Measurements from ENCODE around the gene ANKRD24.
"Not testable (repeated sequence)": the region's sequence is repeated elsewhere in the genome, so short reads cannot be mapped to it uniquely, and the experiment has no call there.

Gene ANKRD24

DNA sequence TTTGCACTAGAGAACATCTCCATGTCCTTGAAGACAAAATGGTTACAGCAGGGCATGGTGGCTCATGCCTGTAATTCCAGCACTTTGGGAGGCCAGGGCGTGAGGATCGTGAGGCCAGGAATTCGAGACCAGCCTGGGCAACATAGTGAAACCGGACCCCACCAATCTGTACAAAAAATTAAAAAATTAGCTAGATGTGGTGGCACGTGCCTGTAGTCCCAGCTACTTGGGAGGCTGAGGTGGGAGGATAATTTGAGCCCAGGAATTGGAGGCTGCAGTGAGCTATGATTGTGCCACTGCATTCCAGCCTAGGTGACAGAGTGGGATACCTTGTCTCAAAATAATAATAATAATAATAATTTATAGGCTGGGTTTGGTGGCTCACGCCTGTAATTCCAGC lies 47.7 kb downstream of the ANKRD24 start:
- not testable (repeated sequence) for DNase-seq (ENCODE audit: low read depth)

GRCh38 chr19:4231521-4231920 lies 49.0 kb downstream of the ANKRD24 start:
- not testable (repeated sequence) for DNase-seq (ENCODE audit: low read depth)

DNA sequence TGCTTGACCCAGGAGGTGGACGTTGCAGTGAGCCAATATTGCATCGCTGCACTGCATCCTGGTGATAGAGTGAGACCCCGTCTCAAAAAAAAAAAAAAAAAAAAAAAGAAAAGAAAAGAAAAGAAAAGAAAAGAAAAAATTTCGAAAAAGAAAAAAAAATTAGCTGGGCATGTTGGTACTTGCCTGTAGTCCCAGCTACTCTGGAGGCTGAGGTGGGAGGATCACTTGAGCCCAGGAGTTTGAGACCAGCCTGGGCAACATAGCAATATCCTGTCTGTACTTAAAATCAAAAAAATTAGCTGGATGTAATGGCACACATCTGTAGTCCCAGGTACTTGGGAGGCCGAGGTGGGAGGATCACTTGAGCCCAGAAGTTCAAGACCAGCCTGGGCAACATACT lies 49.6 kb downstream of the ANKRD24 start:
- DNase-seq (ENCODE audit: low read depth), result not testable (repeated sequence)

DNA sequence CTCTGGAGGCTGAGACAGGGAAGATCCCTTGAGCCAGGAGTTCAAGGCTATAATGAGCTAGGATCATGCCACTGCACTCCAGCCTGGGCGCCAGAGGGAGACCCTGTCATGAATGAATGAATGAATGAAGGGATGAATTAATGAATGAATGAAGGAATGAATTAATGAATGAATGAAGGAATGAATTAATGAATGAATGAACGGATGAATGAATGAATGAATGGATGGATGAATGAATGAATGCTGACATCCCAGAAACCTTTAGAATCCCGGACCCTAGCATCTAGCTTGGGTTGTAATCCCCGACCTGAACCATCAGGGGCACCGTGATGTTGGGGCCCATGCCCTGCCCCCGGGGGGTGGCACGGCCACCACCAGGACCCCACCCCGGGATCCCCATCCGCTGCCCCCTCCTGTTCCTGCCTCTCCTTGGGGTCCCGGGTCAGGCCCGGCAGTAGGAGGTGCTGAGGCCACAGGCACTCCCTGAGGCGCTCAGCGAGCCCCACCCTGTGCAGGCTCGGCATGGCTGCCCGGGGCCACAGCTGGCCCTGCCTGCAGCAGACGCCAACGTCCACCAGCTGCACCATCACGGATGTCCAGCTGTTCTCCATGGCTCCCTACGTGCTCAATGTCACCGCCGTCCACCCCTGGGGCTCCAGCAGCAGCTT lies 50.3 kb downstream of the ANKRD24 start:
- no peak for DNase-seq (ENCODE audit: low read depth)

- DNase-seq (ENCODE audit: low read depth), result peak; percentile 14
These were observed 50.9 kb downstream of the ANKRD24 start for GRCh38 chr19:4233282-4233853.

GRCh38 chr19:4234142-4234861 lies 51.8 kb downstream of the ANKRD24 start:
- DNase-seq (ENCODE audit: low read depth), result no peak

DNA sequence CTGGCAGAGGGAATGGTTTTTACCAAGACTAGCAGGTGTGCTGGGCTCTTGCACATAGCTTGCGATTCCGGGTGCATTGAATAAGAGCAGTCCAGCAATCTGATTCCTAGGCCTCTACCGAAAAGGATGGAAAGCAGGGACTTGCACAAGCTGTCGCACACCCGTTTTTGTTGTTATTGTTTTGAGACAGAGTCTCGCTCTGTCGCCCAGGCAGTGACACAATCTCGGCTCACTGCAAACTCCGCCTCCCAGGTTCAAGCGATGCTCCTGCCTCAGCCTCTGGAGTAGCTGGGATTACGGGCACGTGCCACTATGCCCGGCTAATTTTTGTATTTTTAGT lies 52.3 kb downstream of the ANKRD24 start:
- DNase-seq (ENCODE audit: low read depth), result no peak

GRCh38 chr19:4237510-4237909 lies 55.0 kb downstream of the ANKRD24 start:
- DNase-seq (ENCODE audit: low read depth), result not testable (repeated sequence)

DNA sequence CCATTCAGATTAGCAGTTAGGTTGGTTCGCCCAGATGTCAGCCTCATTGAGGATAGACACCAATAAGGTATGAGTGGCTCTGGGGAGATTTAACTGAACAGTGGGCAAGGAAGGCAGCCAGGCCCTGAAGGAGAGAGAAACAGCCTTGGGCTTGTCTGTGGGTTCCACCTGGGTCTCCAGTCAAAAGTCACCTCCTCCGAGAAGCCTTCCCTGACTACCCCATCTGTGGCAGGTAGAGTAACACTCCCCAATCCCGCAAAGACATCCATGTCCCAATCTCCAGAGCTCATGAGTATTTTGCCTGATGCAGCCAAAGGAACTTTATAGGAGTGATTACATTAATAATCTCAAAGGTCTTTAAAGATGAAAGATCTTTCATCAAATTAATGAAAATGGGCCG lies 56.3 kb downstream of the ANKRD24 start:
- no peak for DNase-seq (ENCODE audit: low read depth)

- DNase-seq (ENCODE audit: low read depth), result no peak
These were observed 59.4 kb downstream of the ANKRD24 start for GRCh38 chr19:4241824-4242430.

DNA sequence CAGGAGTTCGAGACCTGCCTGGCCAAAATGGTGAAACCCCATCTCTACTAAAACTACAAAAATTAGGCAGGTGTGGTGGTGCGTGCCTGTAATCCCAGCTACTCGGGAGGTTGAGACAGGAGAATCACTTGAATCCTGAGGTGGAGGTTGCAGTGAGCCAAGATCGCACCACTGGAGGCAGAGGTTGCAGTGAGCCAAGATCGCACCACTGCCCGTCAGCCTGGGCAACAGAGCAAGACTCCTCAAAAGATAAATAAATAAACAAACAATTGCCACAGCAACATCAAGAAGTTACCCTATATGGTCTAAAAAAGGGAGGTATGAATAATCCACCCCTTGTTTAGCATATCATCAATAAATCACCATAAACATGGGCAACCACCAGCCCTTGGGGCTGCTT lies 63.4 kb downstream of the ANKRD24 start:
- DNase-seq (ENCODE audit: low read depth), result not testable (repeated sequence)

- DNase-seq (ENCODE audit: low read depth), result peak; percentile 100
These were observed 64.5 kb downstream of the ANKRD24 start, which contains the start of gene YJU2 for GRCh38 chr19:4246767-4247593. YJU2 (plus strand) TSS chr19:4247080; CDS start chr19:4247147, 67 bp downstream.

- no peak for DNase-seq (ENCODE audit: low read depth)
These were observed 74.1 kb downstream of the ANKRD24 start for GRCh38 chr19:4256563-4256962.

GRCh38 chr19:4257025-4257424 lies 74.5 kb downstream of the ANKRD24 start:
- DNase-seq (ENCODE audit: low read depth), result no peak

- no peak for DNase-seq (ENCODE audit: low read depth)
These were observed 75.7 kb downstream of the ANKRD24 start for GRCh38 chr19:4258181-4258580.

DNA sequence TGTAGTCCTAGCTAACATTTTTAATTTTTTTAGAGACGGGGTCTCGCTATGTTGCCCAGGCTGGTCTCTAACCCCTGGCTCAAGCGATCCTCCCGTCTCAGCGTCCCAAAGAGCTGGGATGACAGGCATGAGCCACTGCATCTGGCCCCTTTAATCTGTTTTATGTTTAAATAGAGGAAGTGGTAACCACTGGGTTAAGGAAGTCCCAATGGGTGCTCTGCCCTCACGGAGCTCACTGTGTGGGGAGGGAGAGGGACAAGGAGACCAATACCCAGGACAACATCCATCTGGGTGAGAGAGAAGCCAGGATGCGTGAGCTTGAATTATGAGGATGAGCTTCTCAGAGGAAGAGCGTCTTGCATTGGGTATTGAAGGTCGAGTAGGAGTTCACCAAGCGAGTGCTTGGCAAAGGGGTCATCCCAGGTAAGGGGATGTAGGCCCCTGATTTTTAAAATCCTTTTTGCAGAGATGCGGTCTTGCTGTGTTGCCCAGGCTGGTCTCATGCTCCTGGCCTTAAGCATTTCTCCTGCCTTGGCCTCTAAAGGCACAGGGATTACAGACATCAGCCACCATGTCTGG lies 78.2 kb downstream of the ANKRD24 start:
- DNase-seq (ENCODE audit: low read depth), result no peak

GRCh38 chr19:4264812-4265211 lies 82.3 kb downstream of the ANKRD24 start:
- no peak for DNase-seq (ENCODE audit: low read depth)

- no peak for DNase-seq (ENCODE audit: low read depth)
These were observed 83.9 kb downstream of the ANKRD24 start for GRCh38 chr19:4266253-4267000.

DNA sequence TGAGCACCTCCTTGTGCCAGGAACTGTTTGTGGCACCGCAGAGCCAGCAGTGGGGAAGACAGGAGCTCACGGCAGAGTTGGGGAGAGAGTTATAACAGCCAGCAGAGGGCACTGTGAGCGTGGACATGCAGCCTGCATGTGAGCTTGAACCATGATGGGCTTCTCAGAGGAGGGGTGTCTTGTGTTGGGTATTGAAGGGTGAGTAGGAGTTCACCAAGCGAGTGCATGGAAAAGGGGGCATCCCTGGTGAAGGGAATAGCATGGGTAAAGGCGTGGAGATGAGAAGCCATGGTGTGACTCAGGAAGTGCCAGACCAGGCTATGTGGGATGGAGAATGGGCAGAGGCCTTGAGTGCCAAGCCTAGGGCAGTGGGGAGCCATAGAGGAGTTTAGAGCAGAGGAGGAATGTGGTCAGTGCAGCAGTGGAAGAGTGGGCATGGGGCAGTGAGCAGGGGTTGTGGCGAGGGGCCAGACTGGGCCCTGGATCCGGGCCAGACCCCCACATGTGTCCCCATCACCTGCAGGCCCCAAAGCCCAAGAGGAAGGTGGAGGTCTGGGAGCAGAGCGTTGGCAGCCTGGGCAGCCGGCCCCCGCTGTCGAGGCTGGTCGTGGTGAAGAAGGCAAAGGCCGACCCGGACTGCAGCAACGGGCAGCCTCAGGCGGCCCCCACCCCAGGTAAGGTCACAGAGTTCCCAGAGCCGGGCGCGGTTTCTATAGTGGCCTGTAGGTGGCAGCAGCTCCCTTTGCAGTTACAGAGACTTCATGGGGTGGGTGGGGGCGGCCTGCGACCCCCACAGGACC lies 84.8 kb downstream of the ANKRD24 start:
- peak; percentile 24 for DNase-seq (ENCODE audit: low read depth)
